HG02623 (cell line): ENCODE measurements around the gene PTGDR2.

ENCODE experiments used
- ATAC-seq: cut with Tn5 transposase; IDR thresholded peaks from one replicate; pipeline ENCODE4 v1.9.1; 2021; ENCODE audit warnings: moderate library complexity; ENCODE audit not compliant: unreplicated experiment

The PTGDR2 gene

GRCh38 chr11:60816590-60817157 lies 39.1 kb downstream of the PTGDR2 start:
- ATAC-seq = no peak

- ATAC-seq = no peak
Observed at GRCh38 chr11:60814112-60814511, 41.6 kb downstream of the PTGDR2 start.

- ATAC-seq = no peak
Observed at GRCh38 chr11:60813324-60813723, 42.4 kb downstream of the PTGDR2 start.

GRCh38 chr11:60810569-60810968 lies 45.2 kb downstream of the PTGDR2 start:
- ATAC-seq = no peak

- ATAC-seq = no peak
Observed at GRCh38 chr11:60810151-60810550, 45.6 kb downstream of the PTGDR2 start.

GRCh38 chr11:60809691-60810090 lies 46.1 kb downstream of the PTGDR2 start:
- no peak for ATAC-seq

GRCh38 chr11:60809249-60809648 lies 46.5 kb downstream of the PTGDR2 start:
- no peak for ATAC-seq

- ATAC-seq = no peak
Observed at GRCh38 chr11:60803273-60803936, 52.3 kb downstream of the PTGDR2 start.

- no peak for ATAC-seq
Observed at GRCh38 chr11:60801194-60801593, 54.6 kb downstream of the PTGDR2 start.
